ENCODE measurements around the gene TMEM40. TPM values are rescaled to one million over a fixed set of nuclear protein-coding genes. Genes with fewer than 3 reads are reported as not detected.

The TMEM40 gene
- total and polyA plus RNA-seq, 2 of the 13 experiments (the other 11 are each of a cell fraction or from before 2014, with no cell fraction given) = 0.16 TPM; not detected in 1

- Histone ChIP-seq H3K27me3 (ENCODE audit: control insufficient read depth in 1 of 2, insufficient read depth in 2 of 2, low read length in 2 of 2) (peaks cover 1 to 15% of the 10 kb centered on the region in 2 experiments; a peak in 3 of 5 replicates), H3K4me3 (replicated peaks in 1 of 3; ENCODE audit: insufficient read depth in 1 of 3, low read depth in 2 of 3, low read length in 3 of 3) (no peak overlapping the region), H3K4me2 (ENCODE audit: low read depth, low read length) (no peak overlapping the region), H3K9me3 (ENCODE audit: low read length) (no peaks in the 10 kb centered on the region), H3K4me1 (ENCODE audit: insufficient read depth, low read length) (no peaks in the 10 kb centered on the region), H3K36me3 (replicated peaks in 1 of 2; ENCODE audit: control insufficient read depth in 1 of 2, insufficient read depth in 2 of 2, low read length in 2 of 2) (no peaks in the 10 kb centered on the region), H4K20me1 (ENCODE audit: insufficient read depth, low read length) (no peaks in the 10 kb centered on the region), H3K79me2 (ENCODE audit: insufficient read depth, low read length) (no peaks in the 10 kb centered on the region), H3K9ac (ENCODE audit: insufficient read depth, low read depth, low read length) (no peak overlapping the region), H2AFZ (ENCODE audit: low read length) (no peak overlapping the region), H3K27ac (ENCODE audit: extremely low read length, insufficient read depth, low read length) (no peak overlapping the region)
- intact Hi-C loops (cut with micrococcal nuclease; ENCODE audit: unreplicated experiment) = no loop called here
- in situ Hi-C loops (cut with HindIII; ENCODE audit: extremely low pct_ligation_motif_present, low pct_unique_long_range_greater_than_20kb) = no loop called here
- no TSS peak for BruUV-seq (replicated peaks)
- FAIRE-seq (no peak), DNase-seq (ENCODE audit: low spot score) (no peak), ATAC-seq (no peak)
- ChIA-PET CTCF (ENCODE audit: low intra/inter-chr PET ratio, low total read pairs) (no interaction called here), POLR2A (no interaction called here)
- TF ChIP-seq TRIM22 (IDR thresholded peaks at IDR 0.05) (no peak), ZNF543 (CRISPR knock-in tag; IDR thresholded peaks at IDR 0.05) (no peak), ZNF407 (CRISPR knock-in tag; IDR thresholded peaks at IDR 0.05; ENCODE audit: not compliant biosample characterization) (no peak), PRDM15 (CRISPR knock-in tag; IDR thresholded peaks at IDR 0.05) (no peak), ZNF577 (CRISPR knock-in tag; IDR thresholded peaks at IDR 0.05; ENCODE audit: borderline replicate concordance, low read depth) (no peak)
- WGBS (ENCODE audit: low lambda C conversion rate) = 0% methylated on average over 1 of the region's 1 CpG
Observed at GRCh38 chr3:12744326-12744725, 14.7 kb downstream of the TMEM40 start.
